GM12878 (cell line): ENCODE data around the gene LPIN2.

Source experiments
- CREB1 ChIP-seq: IDR thresholded peaks from 2 replicates; pipeline ENCODE4 v1.6.1; 2012; ENCODE audit warnings: low read depth, mild to moderate bottlenecking, inconsistent platforms
- EP300 ChIP-seq, 2 experiments: fragments of 150-350 bp in 1 of 2; IDR thresholded peaks; 2 replicates each; pipeline ENCODE4 v1.6.1; 2011 to 2012; ENCODE audit warnings: low read depth in 2 of 2, low read length in 2 of 2, borderline replicate concordance in 1 of 2, improper control_type of control experiment in 1 of 2, inconsistent platforms in 1 of 2; ENCODE audit not compliant: control insufficient read depth in 1 of 2
- EZH2 ChIP-seq: IDR thresholded peaks from 2 replicates; pipeline ENCODE4 v1.6.1; 2012; ENCODE audit warnings: low read depth, mild to moderate bottlenecking, control low read depth, inconsistent platforms, low read length, borderline replicate concordance; ENCODE audit not compliant: control insufficient read depth
- MXI1 ChIP-seq: fragments of 150-350 bp; IDR thresholded peaks from 2 replicates; pipeline ENCODE4 v1.6.1; 2011; ENCODE audit warnings: low read depth, mild to moderate bottlenecking, inconsistent platforms, low read length, improper control_type of control experiment
- PML ChIP-seq: IDR thresholded peaks from 2 replicates; pipeline ENCODE4 v1.6.1; 2012; ENCODE audit warnings: low read length, inconsistent platforms
- POLR2A ChIP-seq: IDR thresholded peaks from 2 replicates; pipeline ENCODE4 v1.6.1; 2011; ENCODE audit warnings: low read depth, mild to moderate bottlenecking, low read length
- RUNX3 ChIP-seq: IDR thresholded peaks from 2 replicates; pipeline ENCODE4 v1.6.1; 2012; ENCODE audit warnings: low read length, inconsistent platforms
- STAT3 ChIP-seq: IDR thresholded peaks from 2 replicates; pipeline ENCODE4 v1.6.1; 2011; ENCODE audit warnings: low read depth, low read length, improper control_type of control experiment
- TAF1 ChIP-seq: IDR thresholded peaks from 2 replicates; pipeline ENCODE4 v1.6.1; 2011; ENCODE audit warnings: mild to moderate bottlenecking, low read depth, low read length, borderline replicate concordance
- ZNF207 ChIP-seq: fragments of 450-650 bp; IDR thresholded peaks from 2 replicates; pipeline ENCODE4 v1.6.1; 2014; ENCODE audit warnings: antibody characterized with exemption, mild to moderate bottlenecking, borderline replicate concordance
- TF ChIP-seq, protein P1 (sequence below): IDR thresholded peaks from 2 replicates; pipeline ENCODE4 v1.6.1; 2011; ENCODE audit warnings: borderline replicate concordance, low read depth, mild to moderate bottlenecking, moderate library complexity, mixed read lengths, low read length; ENCODE audit not compliant: insufficient read depth; ENCODE audit errors: extremely low read length
- TF ChIP-seq, protein P2 (sequence below), 3 experiments: IDR thresholded peaks in 2 of 3; conservative IDR thresholded peaks in 1 of 3; 2 replicates each; pipeline ENCODE4 v1.5.1; 2011; ENCODE audit warnings: low read depth in 3 of 3, low read length in 3 of 3, mild to moderate bottlenecking in 3 of 3, control low read depth in 2 of 3, moderate library complexity in 2 of 3, inconsistent platforms in 1 of 3, mixed read lengths in 1 of 3; ENCODE audit not compliant: control insufficient read depth in 2 of 3, insufficient read depth in 1 of 3; ENCODE audit errors: extremely low read depth in 1 of 3

- TF ChIP-seq POLR2A, result no peak
- TF ChIP-seq, protein P1, sequence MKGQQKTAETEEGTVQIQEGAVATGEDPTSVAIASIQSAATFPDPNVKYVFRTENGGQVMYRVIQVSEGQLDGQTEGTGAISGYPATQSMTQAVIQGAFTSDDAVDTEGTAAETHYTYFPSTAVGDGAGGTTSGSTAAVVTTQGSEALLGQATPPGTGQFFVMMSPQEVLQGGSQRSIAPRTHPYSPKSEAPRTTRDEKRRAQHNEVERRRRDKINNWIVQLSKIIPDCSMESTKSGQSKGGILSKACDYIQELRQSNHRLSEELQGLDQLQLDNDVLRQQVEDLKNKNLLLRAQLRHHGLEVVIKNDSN, result no peak
- no peak for TF ChIP-seq EP300 (IDR thresholded peaks at IDR 0.05; ENCODE audit: borderline replicate concordance in 1 of 2, control insufficient read depth in 1 of 2, low read depth in 2 of 2, low read length in 2 of 2)
- TF ChIP-seq, protein P2, sequence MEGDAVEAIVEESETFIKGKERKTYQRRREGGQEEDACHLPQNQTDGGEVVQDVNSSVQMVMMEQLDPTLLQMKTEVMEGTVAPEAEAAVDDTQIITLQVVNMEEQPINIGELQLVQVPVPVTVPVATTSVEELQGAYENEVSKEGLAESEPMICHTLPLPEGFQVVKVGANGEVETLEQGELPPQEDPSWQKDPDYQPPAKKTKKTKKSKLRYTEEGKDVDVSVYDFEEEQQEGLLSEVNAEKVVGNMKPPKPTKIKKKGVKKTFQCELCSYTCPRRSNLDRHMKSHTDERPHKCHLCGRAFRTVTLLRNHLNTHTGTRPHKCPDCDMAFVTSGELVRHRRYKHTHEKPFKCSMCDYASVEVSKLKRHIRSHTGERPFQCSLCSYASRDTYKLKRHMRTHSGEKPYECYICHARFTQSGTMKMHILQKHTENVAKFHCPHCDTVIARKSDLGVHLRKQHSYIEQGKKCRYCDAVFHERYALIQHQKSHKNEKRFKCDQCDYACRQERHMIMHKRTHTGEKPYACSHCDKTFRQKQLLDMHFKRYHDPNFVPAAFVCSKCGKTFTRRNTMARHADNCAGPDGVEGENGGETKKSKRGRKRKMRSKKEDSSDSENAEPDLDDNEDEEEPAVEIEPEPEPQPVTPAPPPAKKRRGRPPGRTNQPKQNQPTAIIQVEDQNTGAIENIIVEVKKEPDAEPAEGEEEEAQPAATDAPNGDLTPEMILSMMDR (IDR thresholded peaks at IDR 0.05 in 2 of 3, conservative IDR thresholded peaks at IDR 0.05 in 1 of 3; ENCODE audit: control insufficient read depth in 2 of 3, extremely low read depth in 1 of 3, insufficient read depth in 1 of 3, low read depth in 3 of 3, low read length in 3 of 3), result no peak
- TF ChIP-seq STAT3, result no peak
- no peak for TF ChIP-seq RUNX3
- TF ChIP-seq EZH2, result no peak
- TF ChIP-seq ZNF207, result no peak
- no peak for TF ChIP-seq CREB1
- no peak for TF ChIP-seq MXI1
- no peak for TF ChIP-seq PML
- TF ChIP-seq TAF1, result no peak
Measured at GRCh38 chr18:3015851-3016250, 2.9 kb upstream of the LPIN2 start.
